Osteoblast (primary cell): ENCODE results near the gene NOL6. TPM values are rescaled to one million over a fixed set of nuclear protein-coding genes. Genes with fewer than 3 reads are reported as not detected.

Source experiments
- DNase-seq: peaks from one replicate; pipeline ENCODE4 v3.0.0; 2011; ENCODE audit warnings: low spot score, mixed read lengths; ENCODE audit not compliant: insufficient read length; ENCODE audit errors: missing footprints
- H2AFZ ChIP-seq: 2 replicates; pipeline ENCODE4 v1.6.0; 2011; ENCODE audit warnings: mild to moderate bottlenecking, low read length
- H3K27ac ChIP-seq: 2 replicates; pipeline ENCODE4 v1.5.1; 2011; ENCODE audit warnings: mild to moderate bottlenecking, low read depth, low read length, moderate library complexity
- H3K27me3 ChIP-seq: 2 replicates; pipeline ENCODE4 v1.6.0; 2012; ENCODE audit warnings: mild to moderate bottlenecking, control low read depth, inconsistent platforms, low read length, moderate library complexity; ENCODE audit not compliant: insufficient read depth
- H3K36me3 ChIP-seq: 2 replicates; pipeline ENCODE4 v1.5.1; 2011; ENCODE audit warnings: mild to moderate bottlenecking, low read length, control low read depth, moderate library complexity; ENCODE audit not compliant: insufficient read depth
- H3K4me1 ChIP-seq: 2 replicates; pipeline ENCODE4 v1.5.1; 2011; ENCODE audit warnings: mild to moderate bottlenecking, low read length, control low read depth, moderate library complexity; ENCODE audit not compliant: insufficient read depth
- H3K4me2 ChIP-seq: 2 replicates; pipeline ENCODE4 v1.6.0; 2011; ENCODE audit warnings: mild to moderate bottlenecking, low read length; ENCODE audit not compliant: insufficient read depth
- H3K4me3 ChIP-seq: fragments of 200-600 bp; sonication (generic); 3 replicates; pipeline ENCODE4 v1.5.1; 2012; ENCODE audit warnings: mild to moderate bottlenecking, low read length, inconsistent platforms; ENCODE audit not compliant: insufficient read depth
- H3K79me2 ChIP-seq: 2 replicates; pipeline ENCODE4 v1.6.0; 2012; ENCODE audit warnings: mild to moderate bottlenecking, low read length, control low read depth, inconsistent platforms; ENCODE audit not compliant: insufficient read depth
- H3K9me3 ChIP-seq: 2 replicates; pipeline ENCODE4 v1.5.1; 2011; ENCODE audit warnings: low read depth, low read length, control low read depth
- H4K20me1 ChIP-seq: 2 replicates; pipeline ENCODE4 v1.6.0; 2012; ENCODE audit warnings: mild to moderate bottlenecking, low read length, control low read depth; ENCODE audit not compliant: insufficient read depth
- CTCF ChIP-seq: IDR thresholded peaks from 2 replicates; pipeline ENCODE4 v1.5.1; 2011; ENCODE audit warnings: mild to moderate bottlenecking, low read depth, low read length, moderate library complexity; ENCODE audit errors: extremely low read depth
- total RNA-seq: library from RNA; depleted of rRNA; stranded (reverse); fragments of >200 nt; gene quantifications from 2 replicates; pipeline ENCODE4 v1.2.3, GENCODE V29; 2012

The NOL6 gene
- total RNA-seq, 1 donor: 23.5 TPM

DNA sequence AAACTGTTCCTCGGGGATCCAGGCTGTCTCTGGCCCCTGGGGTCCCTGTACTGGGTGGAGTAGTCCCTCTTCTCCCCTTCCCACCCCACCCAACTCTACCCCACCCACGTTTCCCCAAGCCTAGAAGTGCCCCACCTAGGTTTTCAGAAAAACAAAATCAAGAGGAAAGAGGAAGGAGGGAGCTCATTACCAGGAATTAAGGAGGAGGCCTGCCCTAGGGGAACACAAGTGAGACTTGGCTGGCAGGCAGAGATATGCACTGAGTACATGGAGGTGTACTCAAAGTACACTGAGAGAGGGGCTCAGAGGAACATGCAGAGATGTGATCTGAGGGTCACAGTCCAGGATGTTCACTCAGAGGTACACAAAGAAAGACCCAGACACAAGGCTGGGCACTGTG lies 36.5 kb downstream of the NOL6 start:
- H4K20me1 ChIP-seq: no peaks in the 10 kb centered on the region
- H3K4me1 ChIP-seq: no peaks in the 10 kb centered on the region
- no peak overlapping the region for H3K4me3 ChIP-seq
- H3K27ac ChIP-seq: no peak overlapping the region
- peaks cover 41% of the 10 kb centered on the region for H3K27me3 ChIP-seq
- no peak for DNase-seq
- no peaks in the 10 kb centered on the region for H3K9me3 ChIP-seq
- H3K4me2 ChIP-seq: no peak overlapping the region
- H3K36me3 ChIP-seq: no peaks in the 10 kb centered on the region
- no peaks in the 10 kb centered on the region for H3K79me2 ChIP-seq
- no peak overlapping the region for H2AFZ ChIP-seq
- no peak for TF ChIP-seq CTCF

GRCh38 chr9:33436445-33436844 lies 37.3 kb downstream of the NOL6 start:
- Histone ChIP-seq H3K27ac (no peak overlapping the region), H3K36me3 (no peaks in the 10 kb centered on the region), H3K4me2 (no peak overlapping the region), H3K27me3 (peaks cover 37% of the 10 kb centered on the region), H4K20me1 (no peaks in the 10 kb centered on the region), H3K4me3 (no peak overlapping the region), H3K79me2 (no peaks in the 10 kb centered on the region), H2AFZ (no peak overlapping the region), H3K9me3 (no peaks in the 10 kb centered on the region), H3K4me1 (no peaks in the 10 kb centered on the region)
- no peak for TF ChIP-seq CTCF
- peak; percentile 50 for DNase-seq

DNA sequence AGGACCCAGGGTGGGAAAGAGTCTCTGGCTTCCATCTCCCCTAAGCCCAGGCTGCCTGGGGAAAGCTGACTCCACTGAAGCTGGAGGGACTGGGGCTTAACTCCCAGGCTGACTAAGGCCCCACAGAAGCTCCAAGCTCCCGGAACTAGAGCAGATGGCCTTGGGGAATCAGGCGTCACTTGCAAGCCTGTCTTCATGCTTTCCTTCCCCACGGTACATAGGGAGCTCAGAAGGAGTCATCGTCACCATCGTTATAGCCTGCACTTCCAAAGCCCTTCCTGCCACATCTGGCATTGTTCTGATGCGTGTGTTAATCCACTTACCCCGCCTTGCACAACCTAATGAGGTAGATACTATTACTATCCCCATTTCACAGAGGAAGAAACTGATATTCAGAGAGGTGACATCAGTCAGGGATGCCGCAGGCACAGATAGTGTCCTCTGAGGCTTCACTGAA lies 37.9 kb downstream of the NOL6 start:
- no peak overlapping the region for H3K4me2 ChIP-seq

More for the DNA sequence above, 37.9 kb downstream of the NOL6 start:
- H3K9me3 ChIP-seq: no peaks in the 10 kb centered on the region
- H3K27ac ChIP-seq: no peak overlapping the region
- DNase-seq: no peak
- H4K20me1 ChIP-seq: no peaks in the 10 kb centered on the region
- H3K4me3 ChIP-seq: no peak overlapping the region
- H3K27me3 ChIP-seq: peaks cover 37% of the 10 kb centered on the region
- H2AFZ ChIP-seq: no peak overlapping the region
- H3K79me2 ChIP-seq: no peaks in the 10 kb centered on the region
- no peaks in the 10 kb centered on the region for H3K36me3 ChIP-seq
- no peaks in the 10 kb centered on the region for H3K4me1 ChIP-seq
- no peak for TF ChIP-seq CTCF
